Breast epithelium (tissue), 4 donors: ENCODE data around the gene SIN3B. TPM values are rescaled to one million over a fixed set of nuclear protein-coding genes. Genes with fewer than 3 reads are reported as not detected.

Source experiments
- DNase-seq, 2 donors: peaks; one replicate each; pipeline ENCODE4 v3.0.0-alpha.2; 2019; ENCODE audit warnings: low spot score in 2 of 2
- H3K27ac ChIP-seq, 2 donors: fragments of 200-600 bp; sonication (generic) in 1 of 2; one replicate each; pipeline ENCODE4 v1.5.1; 2016 to 2019; ENCODE audit warnings: mild to moderate bottlenecking in 1 of 2
- H3K27me3 ChIP-seq, 2 donors: fragments of 200-600 bp; sonication (generic) in 1 of 2; one replicate each; pipeline versions ENCODE4 v1.5.1 to v1.6.0; 2017 to 2019; ENCODE audit warnings: control low read depth in 1 of 2, mild to moderate bottlenecking in 1 of 2
- H3K36me3 ChIP-seq: fragments of 200-600 bp; one replicate; pipeline ENCODE4 v1.5.1; 2019
- H3K4me1 ChIP-seq, 2 donors: fragments of 200-600 bp; sonication (generic); one replicate each; pipeline ENCODE4 v1.5.1; 2016 to 2019; ENCODE audit warnings: control low read depth in 1 of 2
- H3K4me3 ChIP-seq, 3 donors: fragments of 200-600 bp; sonication (generic); 1 replicate in 2 of 3; 2 replicates in 1 of 3; pipeline ENCODE4 v1.5.1; 2016 to 2019; ENCODE audit warnings: mild to moderate bottlenecking in 3 of 3, moderate library complexity in 2 of 3
- H3K9me3 ChIP-seq, 2 donors: fragments of 200-600 bp; sonication (generic) in 1 of 2; one replicate each; pipeline ENCODE4 v1.5.1; 2016 to 2019; ENCODE audit warnings: control low read depth in 1 of 2
- CTCF ChIP-seq, 3 donors: fragments of 450-650 bp; IDR thresholded peaks; one replicate each; pipeline ENCODE4 v1.5.1; 2016 to 2017; ENCODE audit warnings: antibody characterized with exemption in 3 of 3, mild to moderate bottlenecking in 3 of 3, moderate library complexity in 3 of 3
- POLR2A ChIP-seq: fragments of 450-650 bp; IDR thresholded peaks from one replicate; pipeline ENCODE4 v1.6.1; 2016; ENCODE audit warnings: antibody characterized with exemption, mild to moderate bottlenecking, moderate library complexity
- POLR2AphosphoS5 ChIP-seq, 3 donors: sonication (generic); formaldehyde crosslinking; IDR thresholded peaks; one replicate each; pipeline ENCODE4 v1.6.1; 2017; ENCODE audit warnings: antibody characterized with exemption in 3 of 3
- intact Hi-C: fragments of 100-400 bp; cut with DNase I; formaldehyde crosslinking; loops from one replicate; pipeline ENCODE4 v1.15.1; 2023; ENCODE audit warnings: low total_unique reads
- total RNA-seq, 3 donors: library from RNA; depleted of rRNA; stranded (reverse); fragments of >200 nt; gene quantifications; one replicate each; pipeline ENCODE4 v1.1.0, GENCODE V29; 2016

The SIN3B gene
- total RNA-seq, 3 donors from 2014 or later = 43.2 to 88.5 (median 48.1) TPM

- H3K27me3 ChIP-seq = no peaks in the 10 kb centered on the region
- H3K36me3 ChIP-seq = no peaks in the 10 kb centered on the region
- TF ChIP-seq POLR2A = no peak
- TF ChIP-seq POLR2AphosphoS5 (IDR thresholded peaks at IDR 0.05) = no peak
- no peak for TF ChIP-seq CTCF (IDR thresholded peaks at IDR 0.05)
- intact Hi-C loops = no loop called here
- H3K4me1 ChIP-seq = no peaks in the 10 kb centered on the region
- H3K4me3 ChIP-seq = no peak overlapping the region
- H3K9me3 ChIP-seq = peaks cover 31 to 43% of the 10 kb centered on the region in 2 donors
- no peak for DNase-seq
- no peak overlapping the region for H3K27ac ChIP-seq
Measured at GRCh38 chr19:16915135-16915534, 85.9 kb downstream of the SIN3B start.

- no peak for DNase-seq
- intact Hi-C loops = no loop called here
- Histone ChIP-seq H3K4me3 (no peak overlapping the region), H3K36me3 (no peaks in the 10 kb centered on the region), H3K9me3 (peaks cover 31 to 43% of the 10 kb centered on the region in 2 donors), H3K27ac (no peak overlapping the region), H3K27me3 (no peaks in the 10 kb centered on the region), H3K4me1 (no peaks in the 10 kb centered on the region)
- no peak for TF ChIP-seq POLR2A
- TF ChIP-seq POLR2AphosphoS5 (IDR thresholded peaks at IDR 0.05) = no peak
- no peak for TF ChIP-seq CTCF (IDR thresholded peaks at IDR 0.05)
Measured at GRCh38 chr19:16915734-16916133, 86.5 kb downstream of the SIN3B start.

GRCh38 chr19:16917401-16917800, 88.2 kb downstream of the SIN3B start:
- no peak overlapping the region for H3K4me3 ChIP-seq
- H3K4me1 ChIP-seq = no peaks in the 10 kb centered on the region
- no peaks in the 10 kb centered on the region for H3K27me3 ChIP-seq
- TF ChIP-seq CTCF (IDR thresholded peaks at IDR 0.05) = no peak
- peaks cover 27 to 41% of the 10 kb centered on the region in 2 donors for H3K9me3 ChIP-seq
- H3K27ac ChIP-seq = no peak overlapping the region
- DNase-seq = no peak
- no peaks in the 10 kb centered on the region for H3K36me3 ChIP-seq
- intact Hi-C loops = no loop called here

- H3K27me3 ChIP-seq = no peaks in the 10 kb centered on the region
- TF ChIP-seq POLR2AphosphoS5 (IDR thresholded peaks at IDR 0.05) (no peak), POLR2A (no peak), CTCF (IDR thresholded peaks at IDR 0.05) (no peak)
- peaks cover 10 to 22% of the 10 kb centered on the region in 2 donors for H3K9me3 ChIP-seq
- no peak for DNase-seq
- intact Hi-C loops = no loop called here
- no peak overlapping the region for H3K4me3 ChIP-seq
- H3K4me1 ChIP-seq = no peaks in the 10 kb centered on the region
- H3K27ac ChIP-seq = no peak overlapping the region
- no peaks in the 10 kb centered on the region for H3K36me3 ChIP-seq
Measured at GRCh38 chr19:16919496-16919895, 90.3 kb downstream of the SIN3B start.

- no peaks in the 10 kb centered on the region for H3K36me3 ChIP-seq
- no peaks in the 10 kb centered on the region for H3K27me3 ChIP-seq
- TF ChIP-seq POLR2A (no peak), CTCF (IDR thresholded peaks at IDR 0.05) (no peak), POLR2AphosphoS5 (IDR thresholded peaks at IDR 0.05) (no peak)
- intact Hi-C loops = no loop called here
- no peaks in the 10 kb centered on the region for H3K4me1 ChIP-seq
- peaks cover 4 to 18% of the 10 kb centered on the region in 2 donors for H3K9me3 ChIP-seq
- H3K4me3 ChIP-seq = no peak overlapping the region
- H3K27ac ChIP-seq = no peak overlapping the region
- DNase-seq = no peak
Measured at GRCh38 chr19:16920816-16921529, 91.8 kb downstream of the SIN3B start.
